HepG2 (cell line): ENCODE measurements around the gene ELAVL4. TPM values are rescaled to one million over a fixed set of nuclear protein-coding genes. Genes with fewer than 3 reads are reported as not detected.

Experiments used
- ATAC-seq: fragments of 200-7000 bp; cut with Tn5 transposase; 3 replicates; pipeline ENCODE4 v1.9.1; 2020; ENCODE audit warnings: mild to moderate bottlenecking, moderate library complexity
- BruUV-seq: library from RNA; stranded (reverse); fragments of 400-500 nt; replicated peaks from 2 replicates; lab custom pipeline; 2021; lab: Mats Ljungman, UMichigan
- CTCF ChIA-PET: fragments of 300-600 bp; formaldehyde crosslinking; extraction: SDS; loops from one replicate; lab custom pipeline; 2021; ENCODE audit warnings: low total read pairs, inconsistent platforms, low intra/inter-chr PET ratio; lab: Yijun Ruan, JAX
- POLR2A ChIA-PET: fragments of 350-600 bp; sonication (Branson Sonifier 250); formaldehyde crosslinking; loops from one replicate; lab custom pipeline; 2020; ENCODE audit warnings: antibody characterized with exemption, inconsistent platforms; lab: Yijun Ruan, JAX
- DNase-seq: peaks from one replicate; pipeline ENCODE4 v3.0.0-alpha.2; 2015; ENCODE audit warnings: low spot score
- FAIRE-seq: peaks from 3 replicates; lab custom pipeline; 2011; peaks lifted over from hg19 to GRCh38; lab: Jason Lieb, UNC
- H2AFZ ChIP-seq: one replicate; pipeline ENCODE4 v1.6.1; 2011; ENCODE audit warnings: low read length, inconsistent platforms
- H3K27ac ChIP-seq: fragments of 300-600 bp; 3 replicates; pipeline ENCODE4 v1.8.0; 2011; ENCODE audit warnings: mixed run types, mild to moderate bottlenecking, mixed read lengths, low read length, inconsistent platforms; ENCODE audit not compliant: insufficient read depth; ENCODE audit errors: extremely low read length
- H3K27me3 ChIP-seq, 2 experiments: fragments of 200-600 bp in 1 of 2; 2 replicates in 1 of 2; 3 replicates in 1 of 2; pipeline versions ENCODE4 v1.6.0 to v1.8.0; 2011; ENCODE audit warnings: low read length in 2 of 2, mild to moderate bottlenecking in 2 of 2, moderate library complexity in 2 of 2, inconsistent platforms in 1 of 2; ENCODE audit not compliant: insufficient read depth in 2 of 2, control insufficient read depth in 1 of 2
- H3K36me3 ChIP-seq, 2 experiments: fragments of 200-600 bp in 1 of 2; replicated peaks in 1 of 2; 2 replicates in 1 of 2; 3 replicates in 1 of 2; pipeline versions ENCODE4 v1.5.1 to v1.8.0; 2011; ENCODE audit warnings: low read length in 2 of 2, inconsistent platforms in 1 of 2; ENCODE audit not compliant: insufficient read depth in 2 of 2, control insufficient read depth in 1 of 2
- H3K4me1 ChIP-seq: 2 replicates; pipeline ENCODE4 v1.5.1; 2012; ENCODE audit warnings: low read length, inconsistent platforms; ENCODE audit not compliant: insufficient read depth
- H3K4me2 ChIP-seq: 2 replicates; pipeline ENCODE4 v1.6.0; 2011; ENCODE audit warnings: low read depth, low read length, inconsistent platforms
- H3K4me3 ChIP-seq, 3 experiments: fragments of 200-600 bp in 1 of 3; sonication (generic), shearing (Covaris generic) in 1 of 3; replicated peaks in 1 of 3; 2 replicates each; pipeline ENCODE4 v1.5.1; 2011 to 2016; ENCODE audit warnings: low read length in 3 of 3, inconsistent platforms in 2 of 3, low read depth in 2 of 3, mild to moderate bottlenecking in 2 of 3, control low read depth in 1 of 3, mixed read lengths in 1 of 3; ENCODE audit not compliant: insufficient read depth in 1 of 3
- H3K79me2 ChIP-seq: one replicate; pipeline ENCODE4 v1.6.1; 2011; ENCODE audit warnings: low read length, inconsistent platforms; ENCODE audit not compliant: insufficient read depth
- H3K9ac ChIP-seq: 2 replicates; pipeline ENCODE4 v1.6.0; 2011; ENCODE audit warnings: mild to moderate bottlenecking, low read depth, low read length, inconsistent platforms; ENCODE audit not compliant: insufficient read depth
- H3K9me3 ChIP-seq: 2 replicates; pipeline ENCODE4 v1.5.1; 2012; ENCODE audit warnings: mild to moderate bottlenecking, low read length
- H4K20me1 ChIP-seq: 2 replicates; pipeline ENCODE4 v1.6.0; 2011; ENCODE audit warnings: inconsistent platforms, mild to moderate bottlenecking, low read length, moderate library complexity; ENCODE audit not compliant: insufficient read depth
- CC2D1A ChIP-seq: sonication (generic); formaldehyde crosslinking; IDR thresholded peaks from 2 replicates; pipeline ENCODE4 v1.8.1; 2023; ENCODE audit warnings: mild to moderate bottlenecking, missing genetic modification reagents
- HNRNPK ChIP-seq: fragments of 200-400 bp; formaldehyde crosslinking; IDR thresholded peaks from 2 replicates; pipeline ENCODE4 v1.6.1; 2018; ENCODE audit warnings: low read length, low read depth, moderate library complexity, mild to moderate bottlenecking; ENCODE audit not compliant: poor library complexity, severe bottlenecking
- JUN ChIP-seq: sonication (generic); formaldehyde crosslinking; IDR thresholded peaks from 2 replicates; pipeline ENCODE4 v1.4.0; 2020; ENCODE audit warnings: mild to moderate bottlenecking, missing genetic modification reagents
- RFX5 ChIP-seq: IDR thresholded peaks from 2 replicates; pipeline ENCODE4 v1.6.1; 2011; ENCODE audit warnings: low read depth, low read length, improper control_type of control experiment
- TRIM24 ChIP-seq: sonication (generic); formaldehyde crosslinking; IDR thresholded peaks from 2 replicates; pipeline ENCODE4 v1.8.0; 2022; ENCODE audit warnings: mild to moderate bottlenecking, missing genetic modification reagents
- ZC3H4 ChIP-seq: sonication (generic); formaldehyde crosslinking; IDR thresholded peaks from 2 replicates; pipeline ENCODE4 v1.4.0; 2020; ENCODE audit warnings: missing genetic modification reagents, borderline replicate concordance
- ZNF558 ChIP-seq: sonication (generic); formaldehyde crosslinking; IDR thresholded peaks from 2 replicates; pipeline ENCODE4 v1.9.0; 2022; ENCODE audit warnings: mild to moderate bottlenecking, missing genetic modification reagents, borderline replicate concordance
- ZNF644 ChIP-seq: IDR thresholded peaks from 2 replicates; pipeline ENCODE4 v1.6.1; 2016; ENCODE audit warnings: low read depth
- ZNF781 ChIP-seq: sonication (generic); formaldehyde crosslinking; IDR thresholded peaks from 2 replicates; pipeline ENCODE4 v1.5.1; 2020; ENCODE audit warnings: borderline replicate concordance, mild to moderate bottlenecking, missing genetic modification reagents; ENCODE audit errors: not compliant biosample characterization
- WGBS: methylation state at CpG from one replicate; pipeline ENCODE4 v1.1.6; 2017; ENCODE audit warnings: low lambda C conversion rate; 5-methylcytosine and 5-hydroxymethylcytosine counted together
- in situ Hi-C: cut with HindIII; loops from 2 replicates; pipeline ENCODE4 v1.10.0; 2017; ENCODE audit warnings: low pct_unique_long_range_greater_than_20kb; ENCODE audit not compliant: extremely low pct_ligation_motif_present
- intact Hi-C: fragments of 100-400 bp; cut with micrococcal nuclease; formaldehyde crosslinking; loops from one replicate; pipeline ENCODE4 v1.10.0; 2022; ENCODE audit not compliant: unreplicated experiment
- polyA plus RNA-seq, 8 experiments: library from polyadenylated mRNA; depleted of rRNA in 3 of 8; stranded (reverse) in 7 of 8; unstranded in 1 of 8; fragments of >200 nt; fragmentation: Illumina TruSeq in 4 of 8; extraction: Trizol in 4 of 8; gene quantifications; 2 replicates each; pipeline versions ENCODE4 v1.2.1 to v1.2.3, GENCODE V29; 2011 to 2016; ENCODE audit warnings: low read depth in 4 of 8, missing spikeins in 1 of 8, mixed read lengths in 1 of 8; ENCODE audit not compliant: insufficient read depth in 1 of 8
- total RNA-seq, 5 experiments: library from RNA; depleted of rRNA; stranded (reverse); fragments of >200 nt; fragmentation: Illumina TruSeq; extraction: Trizol; gene quantifications; 2 replicates each; pipeline ENCODE4 v1.2.3, GENCODE V29; 2016; ENCODE audit warnings: low read depth in 1 of 5
- TF ChIP-seq, protein P1 (sequence below): sonication (generic); formaldehyde crosslinking; IDR thresholded peaks from 2 replicates; pipeline ENCODE4 v1.4.0; 2020; ENCODE audit warnings: mild to moderate bottlenecking, missing genetic modification reagents
- TF ChIP-seq, protein P2 (sequence below), 2 experiments: sonication (generic) in 1 of 2; formaldehyde crosslinking in 1 of 2; IDR thresholded peaks; 2 replicates each; pipeline versions ENCODE4 v1.5.1 to v1.6.1; 2011 to 2020; ENCODE audit warnings: borderline replicate concordance in 1 of 2, low read depth in 1 of 2, low read length in 1 of 2, mild to moderate bottlenecking in 1 of 2, missing genetic modification reagents in 1 of 2, moderate library complexity in 1 of 2

The ELAVL4 gene
- total and polyA plus RNA-seq, 2 of the 13 experiments (the other 11 are each of a cell fraction or from before 2014, with no cell fraction given), result not detected

DNA sequence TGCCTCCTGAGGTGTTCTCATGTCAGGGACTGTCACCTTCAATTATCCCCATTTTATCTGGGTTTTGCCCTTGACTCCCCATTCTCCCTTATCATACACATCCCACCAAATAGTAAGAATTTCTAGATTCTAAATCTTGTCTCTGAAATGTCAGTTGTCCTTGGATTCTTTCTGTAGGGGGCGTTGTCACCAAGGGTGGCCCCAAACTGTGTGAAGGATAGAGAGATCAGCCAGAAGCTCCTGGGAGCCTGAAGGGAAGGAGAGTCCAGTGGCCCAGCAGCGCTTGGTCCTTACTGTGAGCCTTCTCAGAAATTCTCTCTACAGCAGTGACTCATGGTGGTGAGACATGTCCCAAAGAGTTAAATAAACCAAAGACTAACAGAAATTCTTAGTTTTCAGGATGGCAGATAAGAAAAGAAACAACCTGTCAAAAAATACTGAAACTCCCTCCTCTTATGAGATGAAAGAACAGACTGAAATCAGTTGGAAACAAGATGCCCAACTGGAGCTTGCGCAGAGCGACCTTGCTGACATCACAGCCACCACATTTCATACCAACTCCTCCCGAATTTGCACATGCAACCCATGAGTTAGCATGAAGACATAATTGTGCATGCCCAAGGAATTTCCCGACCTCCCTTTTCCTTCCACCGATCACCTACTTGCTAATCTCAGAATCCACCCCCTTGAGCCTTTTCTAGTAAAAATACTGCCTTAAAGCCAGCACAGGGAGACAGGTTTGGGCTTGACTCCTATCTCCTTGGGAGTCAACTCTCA lies 109.8 kb downstream of the ELAVL4 start:
- no peaks in the 10 kb centered on the region for H3K27me3 ChIP-seq
- no peaks in the 10 kb centered on the region for H4K20me1 ChIP-seq
- H3K36me3 ChIP-seq, result no peaks in the 10 kb centered on the region
- H3K79me2 ChIP-seq, result no peaks in the 10 kb centered on the region
- DNase-seq, result no peak
- peaks cover 21% of the 10 kb centered on the region for H3K4me1 ChIP-seq
- intact Hi-C loops (no loop called here), in situ Hi-C loops (no loop called here)
- POLR2A ChIA-PET, result no interaction called here
- H3K9ac ChIP-seq, result no peak overlapping the region
- FAIRE-seq, result no peak
- H3K9me3 ChIP-seq, result no peaks in the 10 kb centered on the region
- CTCF ChIA-PET, result no interaction called here
- no peak for ATAC-seq
- 16% methylated on average over 7 of the region's 7 CpGs for WGBS
- H3K27ac ChIP-seq, result no peak overlapping the region
- H3K4me2 ChIP-seq, result no peak overlapping the region
- TF ChIP-seq ZNF558 (CRISPR knock-in tag) (no peak), ZNF644 (CRISPR knock-in tag) (no peak), JUN (CRISPR knock-in tag) (no peak), CC2D1A (CRISPR knock-in tag) (no peak), TRIM24 (CRISPR knock-in tag) (no peak), ZC3H4 (CRISPR knock-in tag) (no peak), HNRNPK (no peak), ZNF781 (CRISPR knock-in tag) (no peak), RFX5 (no peak)
- TF ChIP-seq, protein P1, sequence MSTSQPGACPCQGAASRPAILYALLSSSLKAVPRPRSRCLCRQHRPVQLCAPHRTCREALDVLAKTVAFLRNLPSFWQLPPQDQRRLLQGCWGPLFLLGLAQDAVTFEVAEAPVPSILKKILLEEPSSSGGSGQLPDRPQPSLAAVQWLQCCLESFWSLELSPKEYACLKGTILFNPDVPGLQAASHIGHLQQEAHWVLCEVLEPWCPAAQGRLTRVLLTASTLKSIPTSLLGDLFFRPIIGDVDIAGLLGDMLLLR (CRISPR knock-in tag), result no peak
- TF ChIP-seq, protein P2, sequence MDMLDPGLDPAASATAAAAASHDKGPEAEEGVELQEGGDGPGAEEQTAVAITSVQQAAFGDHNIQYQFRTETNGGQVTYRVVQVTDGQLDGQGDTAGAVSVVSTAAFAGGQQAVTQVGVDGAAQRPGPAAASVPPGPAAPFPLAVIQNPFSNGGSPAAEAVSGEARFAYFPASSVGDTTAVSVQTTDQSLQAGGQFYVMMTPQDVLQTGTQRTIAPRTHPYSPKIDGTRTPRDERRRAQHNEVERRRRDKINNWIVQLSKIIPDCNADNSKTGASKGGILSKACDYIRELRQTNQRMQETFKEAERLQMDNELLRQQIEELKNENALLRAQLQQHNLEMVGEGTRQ (IDR thresholded peaks at IDR 0.05; ENCODE audit: low read depth, low read length), result no peak
- TF ChIP-seq, protein P2 (CRISPR knock-in tag; IDR thresholded peaks at IDR 0.05; ENCODE audit: borderline replicate concordance), result no peak
- H2AFZ ChIP-seq, result no peak overlapping the region
- no TSS peak for BruUV-seq
- H3K4me3 ChIP-seq, result no peak overlapping the region
